ENCODE results near the gene IL1RAP.

IL1RAP gene

DNA sequence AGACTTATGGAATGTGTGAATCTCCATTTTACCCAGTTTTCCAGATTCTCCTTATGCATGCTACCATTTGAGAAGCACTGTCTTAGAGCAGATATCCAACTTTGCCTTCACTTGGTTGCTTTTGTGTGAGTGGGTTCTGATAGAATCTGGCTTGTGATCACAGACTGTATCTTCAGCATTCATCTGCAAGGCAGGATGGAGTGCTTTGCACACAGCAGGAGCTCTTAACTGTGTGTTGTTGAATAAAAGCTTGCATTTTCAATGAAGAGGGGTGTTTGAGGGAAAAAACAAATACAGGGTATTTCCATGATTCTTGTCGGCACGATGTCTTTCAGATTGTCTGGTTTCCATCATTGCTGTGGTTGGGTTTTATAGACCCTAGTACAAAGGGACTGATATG is 24.4 kb downstream of the IL1RAP start:
- no peak for DNase-seq (ENCODE audit: low read depth in 2 of 3, low spot score in 2 of 3)

- no peak for DNase-seq (ENCODE audit: low read depth in 2 of 3, low spot score in 2 of 3)
Measured at GRCh38 chr3:190539526-190539925, 25.6 kb downstream of the IL1RAP start.

DNA sequence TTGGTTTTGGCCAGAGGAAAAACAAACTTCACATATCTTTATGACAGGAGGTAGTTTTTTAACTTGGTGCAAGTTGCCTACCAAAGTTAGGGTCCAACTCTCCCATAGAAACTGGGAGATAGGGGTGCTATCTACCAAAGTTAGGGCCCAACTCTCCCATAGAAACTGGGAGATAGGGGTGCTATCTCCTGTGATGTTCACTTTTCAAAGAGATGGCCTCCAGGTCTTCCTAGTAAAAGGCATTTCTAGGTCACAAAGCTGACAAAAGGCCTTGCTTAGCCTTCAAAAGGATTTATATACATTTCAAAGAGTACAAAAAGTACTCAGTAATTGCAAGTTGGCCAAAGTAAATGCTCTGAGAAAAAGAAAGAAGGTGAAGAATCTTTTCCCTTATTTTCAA is 27.1 kb downstream of the IL1RAP start:
- no peak for DNase-seq (ENCODE audit: low read depth in 2 of 3, low spot score in 2 of 3)

DNA sequence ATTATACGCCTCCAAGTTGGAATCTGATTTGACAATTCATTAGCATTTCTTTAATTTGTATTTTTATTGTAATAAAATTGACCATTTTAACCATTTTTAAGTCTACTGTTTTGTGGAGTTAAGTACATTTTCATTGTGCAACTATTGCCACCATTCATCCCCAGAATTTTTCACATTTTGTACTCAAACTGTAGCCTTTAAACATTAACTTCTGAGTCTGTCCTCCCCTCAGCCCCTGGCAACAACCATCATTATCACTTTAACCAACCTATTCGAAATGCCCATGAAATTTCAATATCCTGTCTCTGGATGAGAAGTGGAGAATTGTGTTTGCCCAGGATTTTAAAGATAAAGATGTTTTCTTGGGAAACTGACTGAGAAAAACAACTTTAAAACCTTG is 27.7 kb downstream of the IL1RAP start:
- no peak for DNase-seq (ENCODE audit: low read depth in 2 of 3, low spot score in 2 of 3)

- DNase-seq (ENCODE audit: low read depth in 2 of 3, low spot score in 2 of 3) = no peak
Measured at GRCh38 chr3:190542846-190543245, 29.0 kb downstream of the IL1RAP start.

GRCh38 chr3:190543671-190544070 is 29.8 kb downstream of the IL1RAP start:
- no peak for DNase-seq (ENCODE audit: low read depth in 2 of 3, low spot score in 2 of 3)

DNA sequence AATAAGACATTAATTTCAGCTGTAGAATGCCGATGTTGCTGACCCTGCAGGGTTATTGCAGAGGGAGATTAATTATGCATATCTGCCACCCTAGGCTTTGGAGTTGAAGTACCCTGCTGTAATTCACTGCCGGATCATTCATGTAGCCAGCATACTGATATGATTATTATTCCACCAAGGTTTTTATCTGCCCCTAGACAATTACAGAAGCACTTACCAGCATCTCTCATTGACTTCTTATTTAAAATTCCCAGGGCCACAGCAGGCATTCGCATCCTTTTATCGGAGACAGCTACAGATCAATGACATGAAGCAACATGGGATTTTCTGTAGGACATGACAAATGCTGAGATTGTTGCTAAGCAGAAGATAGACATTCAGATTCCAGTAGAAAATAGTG is 31.3 kb downstream of the IL1RAP start:
- no peak for DNase-seq (ENCODE audit: low read depth in 2 of 3, low spot score in 2 of 3)

- DNase-seq (ENCODE audit: low read depth in 2 of 3, low spot score in 2 of 3) = no peak
Measured at GRCh38 chr3:190546881-190547510, 33.1 kb downstream of the IL1RAP start.

DNA sequence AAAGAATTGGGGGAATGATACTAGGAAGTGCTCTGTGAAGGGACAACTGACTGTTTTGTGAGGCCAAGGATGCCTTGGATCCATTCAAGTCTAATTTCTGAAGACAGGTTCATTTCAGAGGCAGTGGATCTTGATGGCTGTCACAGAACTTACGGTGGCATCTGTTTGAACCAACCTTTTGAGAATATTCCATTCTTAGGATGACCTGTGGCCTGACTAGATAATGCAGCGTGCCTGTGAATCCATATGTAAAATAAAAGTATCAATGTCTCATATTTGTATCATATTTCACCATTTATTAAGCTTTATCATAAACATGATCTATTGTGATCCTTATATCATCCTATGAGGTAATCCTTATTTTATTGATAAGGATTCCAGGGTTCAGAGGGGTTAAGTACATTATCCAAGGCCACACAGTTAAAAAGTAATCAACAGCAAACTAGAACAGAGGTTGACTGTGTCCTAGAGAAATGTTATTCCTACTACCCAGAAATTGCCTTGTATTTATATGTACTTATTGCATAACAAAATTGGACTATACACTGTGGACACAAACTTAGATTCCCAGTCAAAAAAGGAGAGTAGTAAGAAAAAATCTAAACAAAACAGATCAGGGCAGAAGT is 34.3 kb downstream of the IL1RAP start:
- no peak for DNase-seq (ENCODE audit: low read depth in 2 of 3, low spot score in 2 of 3)

DNA sequence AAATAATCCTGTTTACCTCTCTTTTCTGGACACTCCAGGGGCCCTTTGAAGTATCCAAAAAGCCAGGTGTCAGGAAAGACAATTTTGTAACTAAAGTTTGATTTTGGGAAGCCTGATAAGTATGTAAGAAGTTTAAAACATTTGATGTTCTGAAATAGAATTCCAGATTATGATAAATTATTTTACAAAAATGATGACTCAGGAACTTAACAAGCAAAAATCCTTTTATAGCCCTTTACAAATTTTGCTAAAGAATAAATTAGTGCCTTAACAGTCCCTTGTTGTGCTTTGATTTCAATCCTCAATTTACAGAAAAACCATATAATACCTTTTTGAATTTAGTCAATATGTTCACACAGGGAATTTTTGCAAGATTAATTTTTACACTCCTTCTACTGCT is 38.1 kb downstream of the IL1RAP start:
- DNase-seq (ENCODE audit: low read depth in 2 of 3, low spot score in 2 of 3) = no peak

GRCh38 chr3:190552969-190553759 is 39.3 kb downstream of the IL1RAP start:
- DNase-seq (ENCODE audit: low read depth in 2 of 3, low spot score in 2 of 3) = no peak

- no peak for DNase-seq (ENCODE audit: low read depth in 2 of 3, low spot score in 2 of 3)
Measured at GRCh38 chr3:190554197-190554596, 40.3 kb downstream of the IL1RAP start.

GRCh38 chr3:190556351-190556750 is 42.5 kb downstream of the IL1RAP start:
- no peak for DNase-seq (ENCODE audit: low read depth in 2 of 3, low spot score in 2 of 3)

- DNase-seq (ENCODE audit: low read depth in 2 of 3, low spot score in 2 of 3) = no peak
Measured at GRCh38 chr3:190557296-190557695, 43.4 kb downstream of the IL1RAP start.

GRCh38 chr3:190558316-190558715 is 44.4 kb downstream of the IL1RAP start:
- no peak for DNase-seq (ENCODE audit: low read depth in 2 of 3, low spot score in 2 of 3)

DNA sequence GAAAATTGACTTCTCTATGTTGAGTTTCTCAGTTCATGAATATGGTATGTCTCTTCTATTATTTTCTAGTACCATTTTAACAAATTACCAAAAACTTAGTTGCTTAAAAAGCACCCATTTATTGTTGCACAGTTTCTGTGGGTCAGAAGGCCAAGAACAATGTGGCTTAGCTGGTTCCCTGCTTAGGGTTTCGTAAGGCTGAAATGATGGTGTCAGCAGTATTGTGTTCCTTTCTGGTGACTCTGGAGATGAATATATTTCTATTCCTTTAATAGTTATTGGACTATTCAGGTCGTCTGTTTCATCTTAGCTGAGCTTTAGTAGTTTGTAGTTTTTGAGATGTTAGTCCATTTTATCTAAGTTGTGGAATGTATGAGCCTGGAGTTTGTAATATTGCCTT is 44.9 kb downstream of the IL1RAP start:
- no peak for DNase-seq (ENCODE audit: low read depth in 2 of 3, low spot score in 2 of 3)

DNA sequence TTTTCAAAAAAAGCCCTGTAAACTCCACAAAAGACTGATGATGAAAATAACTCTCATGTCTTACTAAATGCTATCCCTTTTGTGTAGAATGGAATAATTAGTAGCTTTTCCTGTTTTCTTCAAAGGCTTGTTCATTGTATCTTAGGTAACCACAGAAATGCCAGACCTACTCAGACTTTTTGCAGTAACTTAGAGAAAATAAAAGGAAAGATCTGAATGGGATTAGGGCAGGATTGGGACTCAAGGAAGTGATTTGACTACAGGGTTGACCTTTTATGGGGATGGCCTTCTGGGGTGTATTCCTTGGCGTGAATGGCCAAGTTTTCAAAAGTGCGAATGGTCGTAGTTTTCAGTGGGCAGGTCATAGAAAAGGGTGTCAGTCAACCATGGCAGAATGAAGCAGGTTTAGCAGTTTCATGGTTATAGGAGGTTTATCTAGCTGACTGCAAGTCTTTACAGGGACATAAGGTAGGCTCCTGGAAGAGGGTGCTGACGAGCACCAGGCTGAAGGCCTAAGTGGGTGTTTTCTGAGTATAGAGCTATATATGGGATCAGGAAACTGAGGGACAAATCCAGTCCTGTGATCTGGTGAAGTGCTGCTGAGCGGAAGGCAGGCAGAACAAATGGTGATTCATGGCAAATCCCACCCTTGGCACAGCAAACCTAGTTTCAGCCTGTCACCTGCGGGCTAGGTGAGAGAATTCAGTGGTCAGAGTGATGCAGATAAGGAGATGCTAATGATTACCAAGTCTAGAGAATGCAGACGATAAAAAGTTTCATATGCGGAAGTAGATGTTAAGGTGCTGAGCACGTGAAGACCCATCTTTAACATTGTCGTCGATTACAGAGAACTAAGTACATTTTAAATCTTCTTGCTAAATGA is 46.4 kb downstream of the IL1RAP start:
- no peak for DNase-seq (ENCODE audit: low read depth in 2 of 3, low spot score in 2 of 3)

DNA sequence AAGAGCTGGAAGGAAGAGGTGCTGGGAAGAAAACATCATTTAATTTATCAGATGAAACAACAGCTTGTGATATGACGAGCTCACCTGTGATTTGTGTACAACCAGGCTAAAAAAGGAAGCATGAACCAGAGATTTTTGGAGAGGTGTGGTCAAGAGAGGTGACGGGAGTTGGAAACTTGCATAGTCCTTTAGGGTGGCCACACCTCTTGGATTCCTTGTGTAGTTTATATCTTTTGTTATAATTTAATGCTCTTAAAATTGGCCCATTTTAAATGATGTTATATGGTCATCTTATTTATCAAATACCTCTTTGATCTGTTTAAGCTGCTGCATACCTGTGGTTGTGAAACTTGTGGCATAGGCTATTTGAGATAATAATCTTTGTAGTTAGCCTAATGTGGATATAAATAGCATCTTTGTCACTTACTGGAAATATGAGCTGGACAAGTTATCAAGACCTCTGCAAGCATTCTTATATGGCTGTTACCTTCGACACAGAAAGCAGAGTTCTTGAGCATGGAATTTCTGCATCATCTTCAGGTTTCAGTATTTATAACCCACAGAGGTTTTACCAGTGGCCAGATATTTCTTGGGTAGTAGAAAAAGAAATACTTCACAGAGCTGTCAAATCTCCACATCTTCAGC is 49.1 kb downstream of the IL1RAP start:
- no peak for DNase-seq (ENCODE audit: low read depth in 2 of 3, low spot score in 2 of 3)

DNA sequence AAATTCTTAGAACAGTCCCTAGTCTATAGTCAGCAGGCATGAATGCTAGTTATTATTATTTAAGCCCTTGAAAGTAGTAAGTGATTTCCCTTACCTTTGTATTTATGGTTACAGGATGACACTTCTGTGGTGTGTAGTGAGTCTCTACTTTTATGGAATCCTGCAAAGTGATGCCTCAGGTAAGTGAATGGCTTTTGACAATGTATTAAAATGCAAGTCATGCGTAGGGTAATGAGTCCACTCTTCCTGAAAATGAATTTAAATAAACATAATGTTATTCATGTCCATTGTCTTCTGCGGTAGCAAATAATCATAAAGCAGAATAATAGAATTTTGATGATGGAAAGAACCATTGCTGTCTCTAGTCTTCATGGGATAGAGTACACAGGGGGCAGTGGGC is 50.3 kb downstream of the IL1RAP start:
- DNase-seq (ENCODE audit: low read depth in 2 of 3, low spot score in 2 of 3) = no peak

DNA sequence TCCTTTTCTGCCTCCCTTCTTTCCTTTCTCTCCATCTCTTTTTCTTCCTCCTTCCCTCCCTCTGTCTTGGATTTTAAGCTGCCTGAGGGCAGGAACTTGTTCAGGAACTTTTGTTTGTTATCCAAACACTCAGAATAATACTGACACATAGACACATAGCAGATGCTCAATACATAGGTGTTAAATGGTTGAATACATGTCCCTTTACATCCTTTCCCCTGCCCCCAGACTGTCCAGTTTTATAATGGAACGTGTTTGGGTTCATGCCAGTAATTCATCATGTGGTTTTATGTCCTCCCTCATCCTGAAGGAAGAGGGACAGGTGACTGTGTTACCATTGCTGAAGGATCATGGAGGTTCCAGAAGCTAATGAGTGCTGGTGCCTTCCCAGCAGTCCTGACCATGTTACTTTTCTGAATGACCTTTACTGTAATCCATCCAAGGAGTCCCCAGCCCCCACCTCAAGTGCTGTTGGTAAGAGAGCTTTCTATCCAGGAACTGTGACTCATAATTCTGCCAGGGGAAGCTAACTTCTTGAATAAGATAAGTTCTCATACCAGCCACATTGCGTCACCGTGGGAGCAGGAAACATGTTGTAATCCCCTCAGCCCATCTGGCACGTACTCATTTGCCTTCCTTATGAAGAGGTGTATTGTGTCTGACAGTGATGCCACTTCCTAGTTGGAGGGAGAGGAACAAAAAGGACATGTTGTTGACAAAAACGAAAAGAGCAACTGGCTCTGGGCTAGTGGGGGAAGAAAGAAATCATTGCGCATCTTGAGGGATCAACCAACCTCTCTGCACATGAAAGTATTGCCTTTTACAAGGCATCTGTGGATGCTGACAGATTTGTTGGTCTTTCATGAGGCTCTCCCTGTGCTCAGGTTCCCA is 52.4 kb downstream of the IL1RAP start:
- DNase-seq (ENCODE audit: low read depth in 2 of 3, low spot score in 2 of 3) = peak in 2 of 3 experiments; percentile 41 to 50
